ENCODE measurements around the gene GNL2. TPM values are rescaled to one million over a fixed set of nuclear protein-coding genes. Genes with fewer than 3 reads are reported as not detected.

GNL2 gene
- total RNA-seq, 1 experiment from 2014 or later, result 106 TPM

GRCh38 chr1:37633040-37633937 is 37.6 kb upstream of the GNL2 start:
- H3K36me3 Mint-ChIP-seq (ENCODE audit: insufficient read depth in 1 of 3, low read depth in 3 of 3), result peaks cover 0 to 1% (median 0%) of the 10 kb centered on the region in 3 experiments; a peak in 1 of 7 replicates
- Histone ChIP-seq H3K27ac (ENCODE audit: insufficient read length, low read depth, low read length) (no peak overlapping the region), H3K9me3 (ENCODE audit: control insufficient read depth, low read depth, low read length) (no peaks in the 10 kb centered on the region), H4K8ac (replicated peaks; ENCODE audit: insufficient read length, low read depth, low read length) (no peak overlapping the region), H4K20me1 (ENCODE audit: control insufficient read depth, insufficient read depth, insufficient read length) (no peaks in the 10 kb centered on the region), H2AK5ac (ENCODE audit: insufficient read length, low read length) (no peak overlapping the region), H3K23ac (ENCODE audit: insufficient read length, low read depth, low read length) (no peak overlapping the region), H2BK5ac (ENCODE audit: insufficient read length, low read length) (no peak overlapping the region), H2BK12ac (ENCODE audit: insufficient read length, low read depth, low read length) (no peak overlapping the region), H3K9ac (ENCODE audit: extremely low read depth, insufficient read length, low read length) (no peak overlapping the region), H4K91ac (ENCODE audit: insufficient read length, low read depth, low read length) (no peak overlapping the region), H3K4me1 (ENCODE audit: insufficient read depth, low read length) (no peaks in the 10 kb centered on the region), H3K79me2 (ENCODE audit: insufficient read depth, low read length) (no peaks in the 10 kb centered on the region), H3K27me3 (ENCODE audit: insufficient read depth, low read length) (peaks cover 79% of the 10 kb centered on the region), H2BK120ac (ENCODE audit: low read depth, low read length, poor library complexity, severe bottlenecking) (no peak overlapping the region), H3K56ac (ENCODE audit: insufficient read length, low read depth, low read length) (no peak overlapping the region), H3K4me2 (ENCODE audit: insufficient read depth, insufficient read length, low read length) (peak overlapping the region; percentile 11), H2AFZ (ENCODE audit: low read length) (no peak overlapping the region), H3K14ac (ENCODE audit: insufficient read depth, low read length) (no peak overlapping the region), H3K79me1 (ENCODE audit: insufficient read depth, low read depth, low read length, poor library complexity, severe bottlenecking) (no peaks in the 10 kb centered on the region), H2BK15ac (ENCODE audit: low read depth, low read length) (no peak overlapping the region), H4K5ac (ENCODE audit: insufficient read length, low read depth, low read length) (no peak overlapping the region), H3K23me2 (ENCODE audit: insufficient read length, low read depth, low read length, poor library complexity, severe bottlenecking) (peaks cover 9% of the 10 kb centered on the region), H3K4ac (ENCODE audit: low read depth, low read length) (no peak overlapping the region), H2BK20ac (ENCODE audit: low read depth, low read length, poor library complexity, severe bottlenecking) (no peak overlapping the region), H3K18ac (ENCODE audit: insufficient read length, low read depth, low read length) (no peak overlapping the region), H3T11ph (ENCODE audit: low read length) (no peak overlapping the region)
- peaks cover 61% of the 10 kb centered on the region for H3K27me3 Mint-ChIP-seq (ENCODE audit: low read depth)
- peak overlapping the region in 1 of 3 experiments; percentile 71; a peak in 1 of 7 replicates for H3K27ac Mint-ChIP-seq
- peak overlapping the region; percentile 43 to 80 for H3K4me3 Mint-ChIP-seq
- peaks cover 21 to 52% of the 10 kb centered on the region in 2 experiments for H3K4me1 Mint-ChIP-seq
- no CpG with 5 or more reads among the region's 31 CpGs for WGBS (ENCODE audit: extremely low coverage, insufficient read length, low lambda C conversion rate)
- TF ChIP-seq, protein P1, sequence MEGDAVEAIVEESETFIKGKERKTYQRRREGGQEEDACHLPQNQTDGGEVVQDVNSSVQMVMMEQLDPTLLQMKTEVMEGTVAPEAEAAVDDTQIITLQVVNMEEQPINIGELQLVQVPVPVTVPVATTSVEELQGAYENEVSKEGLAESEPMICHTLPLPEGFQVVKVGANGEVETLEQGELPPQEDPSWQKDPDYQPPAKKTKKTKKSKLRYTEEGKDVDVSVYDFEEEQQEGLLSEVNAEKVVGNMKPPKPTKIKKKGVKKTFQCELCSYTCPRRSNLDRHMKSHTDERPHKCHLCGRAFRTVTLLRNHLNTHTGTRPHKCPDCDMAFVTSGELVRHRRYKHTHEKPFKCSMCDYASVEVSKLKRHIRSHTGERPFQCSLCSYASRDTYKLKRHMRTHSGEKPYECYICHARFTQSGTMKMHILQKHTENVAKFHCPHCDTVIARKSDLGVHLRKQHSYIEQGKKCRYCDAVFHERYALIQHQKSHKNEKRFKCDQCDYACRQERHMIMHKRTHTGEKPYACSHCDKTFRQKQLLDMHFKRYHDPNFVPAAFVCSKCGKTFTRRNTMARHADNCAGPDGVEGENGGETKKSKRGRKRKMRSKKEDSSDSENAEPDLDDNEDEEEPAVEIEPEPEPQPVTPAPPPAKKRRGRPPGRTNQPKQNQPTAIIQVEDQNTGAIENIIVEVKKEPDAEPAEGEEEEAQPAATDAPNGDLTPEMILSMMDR (conservative IDR thresholded peaks at IDR 0.05), result no peak
- no peaks in the 10 kb centered on the region; a peak in 1 of 5 replicates for H3K9me3 Mint-ChIP-seq
- no peak for DNase-seq

Measured in H9 (cell line).